T1000 (cell line): ENCODE measurements around the gene GSDMA.
"Not testable (repeated sequence)": the region's sequence is repeated elsewhere in the genome, so short reads cannot be mapped to it uniquely, and the experiment has no call there.

Source experiments
- DNase-seq: peaks from one replicate; lab custom pipeline; 2025; ENCODE audit warnings: mixed read lengths; lab: John Stamatoyannopoulos, UW

Gene GSDMA

GRCh38 chr17:39996800-39997199 lies 34.0 kb downstream of the GSDMA start:
- DNase-seq = no peak

DNA sequence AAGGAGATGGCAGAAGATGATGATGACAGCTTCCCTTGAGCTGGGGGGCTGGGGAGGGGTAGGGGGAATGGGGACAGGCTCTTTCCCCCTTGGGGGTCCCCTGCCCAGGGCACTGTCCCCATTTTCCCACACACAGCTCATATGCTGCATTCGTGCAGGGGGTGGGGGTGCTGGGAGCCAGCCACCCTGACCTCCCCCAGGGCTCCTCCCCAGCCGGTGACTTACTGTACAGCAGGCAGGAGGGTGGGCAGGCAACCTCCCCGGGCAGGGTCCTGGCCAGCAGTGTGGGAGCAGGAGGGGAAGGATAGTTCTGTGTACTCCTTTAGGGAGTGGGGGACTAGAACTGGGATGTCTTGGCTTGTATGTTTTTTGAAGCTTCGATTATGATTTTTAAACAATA lies 34.7 kb downstream of the GSDMA start:
- no peak for DNase-seq

DNA sequence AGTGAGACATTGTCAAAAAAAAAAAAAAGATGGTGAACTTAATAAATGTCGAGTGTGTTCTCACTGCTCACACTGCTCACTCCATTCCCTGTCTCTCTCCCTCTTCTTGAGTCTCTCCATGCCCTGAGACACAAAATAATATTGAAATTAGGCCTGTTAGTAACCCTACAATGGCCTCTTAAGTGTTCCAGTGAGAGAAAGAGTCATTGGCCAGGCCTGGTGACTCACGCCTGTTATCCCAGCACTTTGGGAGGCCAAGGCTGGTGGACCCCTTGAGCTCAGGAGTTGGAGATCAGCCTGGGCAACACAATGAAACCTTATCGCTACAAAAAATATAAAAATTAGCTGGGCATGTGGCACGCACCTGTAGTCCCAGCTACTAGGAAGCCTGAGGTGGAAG lies 36.3 kb downstream of the GSDMA start:
- no peak for DNase-seq

- DNase-seq = no peak
These were observed 37.4 kb downstream of the GSDMA start for GRCh38 chr17:40000161-40000560.

- DNase-seq = not testable (repeated sequence)
These were observed 38.5 kb downstream of the GSDMA start for GRCh38 chr17:40001335-40001734.

- DNase-seq = no peak
These were observed 41.3 kb downstream of the GSDMA start for GRCh38 chr17:40004072-40004471.

- DNase-seq = no peak
These were observed 41.9 kb downstream of the GSDMA start for GRCh38 chr17:40004712-40005111.

DNA sequence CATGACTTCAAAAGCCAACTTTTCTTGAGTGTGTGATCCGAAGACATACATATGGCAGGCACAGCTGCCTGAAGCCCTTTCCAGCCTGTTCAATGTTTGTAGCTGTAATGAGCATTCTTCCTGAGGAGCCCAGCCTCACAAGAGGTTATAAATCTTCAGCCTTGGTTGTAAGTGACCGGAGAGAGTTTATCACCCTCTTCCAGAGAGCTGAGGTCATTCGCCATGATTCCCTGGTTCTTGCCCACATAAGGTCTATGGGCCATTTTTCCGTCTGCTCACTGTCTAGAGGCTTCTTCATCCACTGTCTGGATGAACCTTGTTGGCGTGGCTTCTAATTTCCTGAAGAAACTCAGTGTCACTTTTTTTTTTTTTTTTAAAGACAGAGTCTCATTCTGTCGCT lies 42.7 kb downstream of the GSDMA start:
- no peak for DNase-seq

DNA sequence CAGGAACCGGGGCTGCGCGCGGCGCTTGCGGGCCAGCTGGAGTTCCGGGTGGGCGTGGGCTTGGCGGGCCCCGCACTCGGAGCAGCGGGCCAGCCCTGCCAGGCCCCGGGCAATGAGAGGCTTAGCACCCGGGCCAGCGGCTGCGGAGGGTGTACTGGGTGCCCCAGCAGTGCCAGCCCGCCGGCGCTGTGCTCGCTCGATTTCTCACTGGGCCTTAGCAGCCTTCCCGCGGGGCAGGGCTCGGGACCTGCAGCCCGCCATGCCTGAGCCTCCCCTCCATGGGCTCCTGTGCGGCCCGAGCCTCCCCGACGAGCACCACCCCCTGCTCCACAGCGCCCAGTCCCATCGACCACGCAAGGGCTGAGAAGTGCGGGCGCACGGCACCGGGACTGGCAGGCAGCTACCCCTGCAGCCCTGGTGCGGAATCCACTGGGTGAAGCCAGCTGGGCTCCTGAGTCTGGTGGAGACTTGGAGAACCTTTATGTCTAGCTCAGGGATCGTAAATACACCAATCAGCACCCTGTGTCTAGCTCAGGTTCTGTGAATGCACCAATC lies 48.2 kb downstream of the GSDMA start:
- not testable (repeated sequence) for DNase-seq

- DNase-seq = not testable (repeated sequence)
These were observed 49.3 kb downstream of the GSDMA start for GRCh38 chr17:40012017-40012647.

DNA sequence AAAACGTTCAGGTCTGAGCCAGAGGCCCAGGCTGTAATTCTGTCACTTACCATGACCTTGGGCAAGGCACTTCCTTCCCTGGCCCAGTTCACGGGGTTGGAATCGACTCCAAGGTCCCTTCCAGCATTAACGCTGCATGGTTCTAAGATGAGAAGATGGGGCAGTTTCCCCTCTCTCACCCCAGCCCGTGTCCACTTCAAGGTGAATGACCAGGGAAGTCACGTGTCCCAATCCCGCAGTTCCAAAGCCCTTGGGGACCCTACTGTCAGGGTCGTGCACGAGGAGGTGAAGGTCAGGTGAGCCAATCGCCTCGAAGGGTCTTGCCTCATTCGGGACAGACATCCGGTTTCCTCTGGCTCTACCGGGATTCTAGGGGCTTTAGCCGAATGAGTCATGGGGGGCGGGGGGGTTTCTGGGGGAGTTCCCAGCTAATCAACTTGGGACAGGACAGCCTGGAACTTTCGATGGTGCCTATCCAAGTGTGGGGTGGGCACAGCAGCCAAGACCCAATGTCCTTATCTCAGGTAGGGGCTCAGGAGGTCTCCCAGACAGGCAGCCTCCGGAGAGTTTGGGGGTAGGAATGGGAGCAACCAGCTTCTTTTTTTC lies 51.7 kb downstream of the GSDMA start:
- DNase-seq = no peak

- DNase-seq = no peak
These were observed 52.5 kb downstream of the GSDMA start, which contains the start of gene CSF3 for GRCh38 chr17:40015005-40015997. Gene CSF3, plus strand, starts transcription at chr17:40015440. Its CDS starts 35 bp downstream, at chr17:40015475.

- DNase-seq = no peak
These were observed 53.5 kb downstream of the GSDMA start for GRCh38 chr17:40015998-40016985.

GRCh38 chr17:40017422-40018080 lies 54.7 kb downstream of the GSDMA start:
- no peak for DNase-seq

DNA sequence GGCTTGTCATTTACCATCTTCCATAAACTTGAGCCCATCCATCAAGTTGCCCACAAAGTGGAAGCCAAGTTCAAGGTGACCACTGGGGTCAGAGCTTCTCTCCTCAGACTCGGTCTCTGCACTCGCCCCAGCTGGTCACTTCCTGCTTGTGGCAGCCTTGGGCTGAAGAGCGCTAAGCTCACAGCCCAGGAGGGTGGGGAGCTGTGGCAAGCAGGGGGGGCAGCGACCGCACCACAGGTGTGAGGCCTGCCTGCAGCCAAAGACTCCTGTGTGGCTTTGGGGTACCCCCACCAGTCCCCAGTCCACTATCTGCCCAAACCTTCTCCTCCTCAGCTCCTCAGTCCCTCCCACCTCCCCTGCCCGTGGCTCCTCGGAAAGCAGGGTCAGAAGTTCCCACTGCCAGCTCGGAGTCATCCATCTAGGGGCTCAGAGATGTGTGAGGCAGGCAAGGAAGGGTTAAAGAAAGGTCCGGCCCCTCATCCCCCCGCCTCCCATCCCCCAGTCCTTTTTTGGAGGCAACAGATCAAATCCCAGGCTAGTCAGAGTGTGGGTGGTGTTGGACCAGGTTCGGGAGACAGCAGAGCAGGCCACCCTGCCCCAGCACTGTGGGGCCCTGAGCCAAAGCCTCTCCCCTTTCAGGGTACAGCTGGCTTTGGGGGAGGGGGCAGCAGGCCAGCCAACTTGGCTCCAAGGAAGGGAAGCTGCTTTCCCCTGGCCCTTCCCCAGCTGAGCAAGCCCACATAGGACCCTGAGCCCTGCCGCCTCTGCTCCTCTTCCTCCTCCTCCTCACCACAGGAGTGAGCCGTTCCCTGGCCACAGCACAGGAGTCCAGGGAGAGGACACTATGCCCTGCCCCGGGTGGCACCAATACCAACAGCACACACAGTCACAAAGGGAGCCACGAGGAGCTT lies 55.7 kb downstream of the GSDMA start:
- DNase-seq = no peak

- DNase-seq = peak; percentile 34
These were observed 56.6 kb downstream of the GSDMA start for GRCh38 chr17:40019140-40019991.

DNA sequence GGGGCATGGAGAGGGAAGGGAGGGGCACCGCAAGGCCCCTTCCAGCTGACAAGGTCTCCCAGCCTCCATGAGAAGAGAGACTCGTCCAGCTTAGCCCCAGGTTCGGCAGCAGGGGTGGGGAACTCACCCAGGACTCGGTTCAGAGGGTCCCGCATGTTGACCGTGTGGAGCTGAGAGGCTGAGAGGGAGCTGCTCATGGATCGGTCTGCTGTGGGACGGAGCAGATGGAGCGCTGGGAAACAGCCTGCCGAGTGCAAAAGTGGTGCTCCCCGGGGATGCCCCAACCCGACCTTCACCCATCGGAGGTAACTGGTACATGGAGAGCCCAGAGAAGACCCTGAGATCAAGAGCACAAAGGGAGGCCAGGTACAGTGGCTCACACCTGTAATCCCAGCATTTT lies 57.3 kb downstream of the GSDMA start:
- DNase-seq = no peak

GRCh38 chr17:40021451-40021971 lies 58.7 kb downstream of the GSDMA start:
- peak; percentile 96 for DNase-seq
